Calu3 (cell line): ENCODE data around the gene TMOD2. TPM values are rescaled to one million over a fixed set of nuclear protein-coding genes. Genes with fewer than 3 reads are reported as not detected.

Source experiments
- BruUV-seq: library from RNA; stranded (reverse); fragments of 400-500 nt; replicated peaks from 2 replicates; lab custom pipeline; 2021; lab: Mats Ljungman, UMichigan
- CTCF ChIA-PET: fragments of 300-600 bp; sonication (Branson Sonifier 250); formaldehyde crosslinking; loops from one replicate; lab custom pipeline; 2022; ENCODE audit warnings: antibody characterized with exemption; lab: Charles Lee
- DNase-seq: peaks from one replicate; pipeline ENCODE4 v3.0.0; 2022
- H3K27ac Mint-ChIP-seq: one replicate; pipeline ENCODE4 v1.8.0; 2022; ENCODE audit warnings: mixed read lengths; ENCODE audit not compliant: unreplicated experiment
- H3K27me3 Mint-ChIP-seq: one replicate; pipeline ENCODE4 v1.8.0; 2022; ENCODE audit warnings: mixed read lengths; ENCODE audit not compliant: unreplicated experiment
- H3K36me3 Mint-ChIP-seq: one replicate; pipeline ENCODE4 v1.8.0; 2022; ENCODE audit warnings: mild to moderate bottlenecking, moderate library complexity, mixed read lengths; ENCODE audit not compliant: insufficient read depth, unreplicated experiment
- H3K4me1 Mint-ChIP-seq: one replicate; pipeline ENCODE4 v1.8.0; 2022; ENCODE audit warnings: mild to moderate bottlenecking, low read depth, mixed read lengths; ENCODE audit not compliant: unreplicated experiment
- H3K4me3 Mint-ChIP-seq: one replicate; pipeline ENCODE4 v1.8.0; 2022; ENCODE audit warnings: mild to moderate bottlenecking, low read depth, moderate library complexity, mixed read lengths; ENCODE audit not compliant: unreplicated experiment
- H3K9me3 Mint-ChIP-seq: one replicate; pipeline ENCODE4 v1.8.0; 2022; ENCODE audit warnings: low read depth, mixed read lengths; ENCODE audit not compliant: unreplicated experiment
- intact Hi-C: fragments of 100-400 bp; cut with micrococcal nuclease; formaldehyde crosslinking; loops from one replicate; pipeline ENCODE4 v1.10.0; 2022; ENCODE audit not compliant: unreplicated experiment
- total RNA-seq: library from RNA; stranded (reverse); gene quantifications from 2 replicates; pipeline ENCODE4 v1.2.3, GENCODE V29; 2022
- TF ChIP-seq, protein P1 (sequence below): fragments of 200-600 bp; IDR thresholded peaks from one replicate; pipeline ENCODE4 v1.8.0; 2022; ENCODE audit warnings: antibody characterized with exemption; ENCODE audit not compliant: unreplicated experiment

The TMOD2 gene
- total RNA-seq, 1 experiment from 2014 or later = 0.64 TPM

DNA sequence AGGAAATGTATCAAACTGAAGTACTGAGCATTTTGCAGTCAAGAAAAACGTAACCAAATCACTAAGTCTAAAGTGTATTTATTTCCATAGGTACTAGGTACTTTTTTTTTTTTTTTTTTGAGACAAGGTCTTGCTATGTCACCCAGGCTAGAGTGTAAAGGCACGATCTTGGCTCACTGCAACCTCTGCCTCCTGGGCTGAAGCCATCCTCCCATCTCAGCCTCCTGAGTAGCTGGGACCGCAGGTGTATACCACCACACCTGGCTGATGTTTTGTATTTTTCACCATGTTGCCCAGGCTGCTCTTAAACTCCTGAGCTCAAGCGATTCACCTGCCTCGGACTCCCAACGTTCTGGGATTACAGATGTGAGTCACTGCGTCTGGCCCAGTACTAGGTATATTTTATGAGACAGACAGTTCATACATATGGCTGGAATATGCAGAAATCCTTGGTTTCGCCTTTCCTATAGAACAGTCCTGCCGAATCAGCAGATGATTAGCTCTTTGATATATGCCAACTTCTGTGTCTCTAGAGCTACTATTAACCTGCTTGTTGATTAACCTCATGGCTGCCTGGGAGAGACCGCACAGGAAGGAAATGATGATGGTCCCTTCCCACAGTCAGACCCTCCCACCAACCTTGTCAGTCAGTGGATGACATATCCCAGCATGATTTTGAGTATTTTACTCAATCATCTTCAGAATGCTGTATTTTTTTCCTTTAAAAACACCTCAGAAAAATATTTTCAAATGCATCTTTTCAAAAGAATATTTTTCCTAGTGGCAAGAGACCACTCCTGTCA is 110.4 kb downstream of the TMOD2 start:
- peaks cover 7% of the 10 kb centered on the region for H3K36me3 Mint-ChIP-seq
- TF ChIP-seq, protein P1, sequence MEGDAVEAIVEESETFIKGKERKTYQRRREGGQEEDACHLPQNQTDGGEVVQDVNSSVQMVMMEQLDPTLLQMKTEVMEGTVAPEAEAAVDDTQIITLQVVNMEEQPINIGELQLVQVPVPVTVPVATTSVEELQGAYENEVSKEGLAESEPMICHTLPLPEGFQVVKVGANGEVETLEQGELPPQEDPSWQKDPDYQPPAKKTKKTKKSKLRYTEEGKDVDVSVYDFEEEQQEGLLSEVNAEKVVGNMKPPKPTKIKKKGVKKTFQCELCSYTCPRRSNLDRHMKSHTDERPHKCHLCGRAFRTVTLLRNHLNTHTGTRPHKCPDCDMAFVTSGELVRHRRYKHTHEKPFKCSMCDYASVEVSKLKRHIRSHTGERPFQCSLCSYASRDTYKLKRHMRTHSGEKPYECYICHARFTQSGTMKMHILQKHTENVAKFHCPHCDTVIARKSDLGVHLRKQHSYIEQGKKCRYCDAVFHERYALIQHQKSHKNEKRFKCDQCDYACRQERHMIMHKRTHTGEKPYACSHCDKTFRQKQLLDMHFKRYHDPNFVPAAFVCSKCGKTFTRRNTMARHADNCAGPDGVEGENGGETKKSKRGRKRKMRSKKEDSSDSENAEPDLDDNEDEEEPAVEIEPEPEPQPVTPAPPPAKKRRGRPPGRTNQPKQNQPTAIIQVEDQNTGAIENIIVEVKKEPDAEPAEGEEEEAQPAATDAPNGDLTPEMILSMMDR = no peak
- CTCF ChIA-PET = interaction anchor here (0.6 kb wide), 2 partner anchors 15 to 68 kb away, joined by 3 to 5 read pairs; no protein-coding TSS in a partner anchor
- H3K27ac Mint-ChIP-seq = no peak overlapping the region
- peaks cover 4% of the 10 kb centered on the region for H3K4me1 Mint-ChIP-seq
- BruUV-seq = no TSS peak
- intact Hi-C loops = no loop called here
- H3K4me3 Mint-ChIP-seq = no peak overlapping the region
- no peak for DNase-seq
- H3K9me3 Mint-ChIP-seq = no peaks in the 10 kb centered on the region
- no peaks in the 10 kb centered on the region for H3K27me3 Mint-ChIP-seq

DNA sequence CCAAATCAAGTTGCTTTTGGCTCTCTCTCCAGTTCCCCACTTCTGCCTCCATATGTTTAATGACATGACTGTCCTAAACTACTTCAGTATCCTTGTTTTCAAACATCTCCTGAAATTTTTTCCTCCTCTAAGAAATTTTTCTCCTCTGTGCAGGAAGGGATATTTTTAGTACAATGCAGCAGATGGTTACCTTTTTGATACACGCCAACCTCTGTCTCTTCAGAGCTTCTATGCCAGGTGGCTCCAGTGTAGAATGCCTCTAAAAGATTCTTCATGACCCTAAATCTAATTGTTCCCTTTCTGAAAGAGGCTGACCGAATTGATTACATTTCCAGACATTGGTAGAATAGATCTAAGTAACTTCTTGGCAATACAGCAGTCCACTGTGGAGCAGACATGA is 111.7 kb downstream of the TMOD2 start:
- TF ChIP-seq, protein P1 = no peak
- H3K9me3 Mint-ChIP-seq = no peaks in the 10 kb centered on the region
- no peaks in the 10 kb centered on the region for H3K27me3 Mint-ChIP-seq
- CTCF ChIA-PET = no interaction called here
- H3K4me3 Mint-ChIP-seq = no peak overlapping the region
- H3K27ac Mint-ChIP-seq = peak overlapping the region; percentile 27
- intact Hi-C loops = no loop called here
- no TSS peak for BruUV-seq
- H3K36me3 Mint-ChIP-seq = peaks cover 7% of the 10 kb centered on the region
- no peak for DNase-seq
- peaks cover 17% of the 10 kb centered on the region for H3K4me1 Mint-ChIP-seq

DNA sequence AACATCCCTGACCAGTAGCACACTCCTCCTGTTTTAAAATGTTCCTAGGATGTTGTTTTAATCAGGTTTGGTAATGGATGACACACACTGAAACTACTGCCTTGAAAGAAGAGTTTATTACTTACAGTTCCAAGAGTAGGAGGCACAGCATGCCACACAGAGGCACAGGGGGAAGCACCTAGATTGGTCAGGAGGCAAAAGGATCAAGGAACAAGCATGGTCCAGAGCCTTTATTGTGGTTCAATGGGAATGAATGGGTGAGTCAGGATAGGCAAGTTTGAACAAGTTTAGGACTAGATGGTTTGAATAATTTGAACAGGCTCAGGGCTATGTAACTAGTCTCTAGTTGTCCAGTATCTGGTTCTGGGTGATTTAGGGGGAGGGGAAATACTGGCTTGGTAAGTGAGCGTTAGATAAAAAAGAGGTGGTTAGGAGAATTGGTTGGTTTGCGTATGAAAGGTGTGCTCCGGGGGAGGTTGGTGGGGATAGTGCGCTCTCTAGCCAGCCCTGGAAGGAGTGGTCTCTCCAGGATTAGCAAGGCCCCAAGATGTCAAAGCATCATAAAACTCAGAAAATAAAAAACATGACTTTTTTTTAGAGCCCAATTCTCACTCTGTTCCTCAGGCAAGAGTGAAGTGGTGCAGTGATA is 113.1 kb downstream of the TMOD2 start:
- Mint-ChIP-seq H3K4me1 (peaks cover 25% of the 10 kb centered on the region), H3K9me3 (no peaks in the 10 kb centered on the region), H3K36me3 (peaks cover 11% of the 10 kb centered on the region), H3K4me3 (no peak overlapping the region), H3K27me3 (no peaks in the 10 kb centered on the region), H3K27ac (no peak overlapping the region)
- CTCF ChIA-PET = no interaction called here
- DNase-seq = no peak
- no TSS peak for BruUV-seq
- TF ChIP-seq, protein P1 = no peak
- intact Hi-C loops = loop anchor here (5.0 kb wide), 1 partner anchor 32 kb away; no protein-coding TSS in a partner anchor

DNA sequence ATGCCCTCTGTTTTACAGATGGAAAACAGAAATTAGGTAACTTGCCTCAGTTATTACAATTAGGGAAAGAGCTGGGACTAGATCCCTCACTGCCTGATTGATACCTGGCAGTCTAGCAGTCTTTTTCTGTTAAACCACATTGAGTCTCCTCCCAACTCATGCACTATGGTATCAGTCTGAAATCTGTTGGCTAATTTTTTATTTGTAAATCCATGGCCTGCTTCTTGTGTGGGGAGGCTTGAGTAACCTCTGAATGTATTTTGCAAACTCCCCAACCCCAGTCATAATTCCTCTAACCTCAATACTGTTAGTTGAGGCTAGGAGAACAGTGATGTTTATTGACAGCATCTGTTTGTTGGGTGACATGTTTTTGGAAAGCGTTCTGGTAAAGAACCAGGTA is 113.9 kb downstream of the TMOD2 start:
- no peaks in the 10 kb centered on the region for H3K27me3 Mint-ChIP-seq
- H3K4me3 Mint-ChIP-seq = no peak overlapping the region
- DNase-seq = no peak
- H3K9me3 Mint-ChIP-seq = no peaks in the 10 kb centered on the region
- TF ChIP-seq, protein P1 = no peak
- H3K27ac Mint-ChIP-seq = no peak overlapping the region
- BruUV-seq = no TSS peak
- peaks cover 11% of the 10 kb centered on the region for H3K36me3 Mint-ChIP-seq
- intact Hi-C loops = loop anchor here (5.0 kb wide), 1 partner anchor 33 kb away; no protein-coding TSS in a partner anchor
- H3K4me1 Mint-ChIP-seq = peaks cover 25% of the 10 kb centered on the region
- CTCF ChIA-PET = interaction anchor here (0.5 kb wide), 1 partner anchor 11 kb away, joined by 4 read pairs; no protein-coding TSS in a partner anchor

Other genes starting within 250 kb of the TMOD2 start
- 13.8 and 14.8 TPM in 2 replicates for gene DMXL2, start 128.8 kb upstream of the TMOD2 start, total RNA-seq
- gene SCG3, start 70.1 kb upstream of the TMOD2 start, total RNA-seq = not detected in 2 replicates
- gene LYSMD2, start 13.9 kb upstream of the TMOD2 start, total RNA-seq = 14.3 TPM in 2 replicates
- gene TMOD3, start 78.1 kb downstream of the TMOD2 start, total RNA-seq = 53.6 and 60.1 TPM in 2 replicates
- gene LEO1, start 220.2 kb downstream of the TMOD2 start, total RNA-seq = 21.3 and 22.5 TPM in 2 replicates